ENCODE results near the gene NADSYN1. TPM values are rescaled to one million over a fixed set of nuclear protein-coding genes. Genes with fewer than 3 reads are reported as not detected.

Gene NADSYN1
- total RNA-seq, 1 donor from 2014 or later, result 72.8 TPM

GRCh38 chr11:71548716-71549151, 95.7 kb downstream of the NADSYN1 start:
- H3K4me3 ChIP-seq (ENCODE audit: low read depth, low read length), result no peak overlapping the region
- no peak for TF ChIP-seq CTCF (conservative IDR thresholded peaks at IDR 0.05; ENCODE audit: low read depth, low read length)
- DNase-seq (ENCODE audit: low read depth), result no peak

Other genes with a start within 250 kb of the NADSYN1 start
- 9.5 and 10.9 TPM in 2 replicates for gene SHANK2, start 200.6 kb upstream of the NADSYN1 start, total RNA-seq
- gene DHCR7, start 4.8 kb upstream of the NADSYN1 start, total RNA-seq, result 32.3 and 124 TPM in 2 replicates
- gene KRTAP5-7, start 74.1 kb downstream of the NADSYN1 start, total RNA-seq, result not detected in 2 replicates
- gene KRTAP5-8, start 84.8 kb downstream of the NADSYN1 start, total RNA-seq, result not detected in 2 replicates
- not detected in 2 replicates for gene KRTAP5-9, start 95.2 kb downstream of the NADSYN1 start, total RNA-seq
- gene KRTAP5-10, start 112.4 kb downstream of the NADSYN1 start, total RNA-seq, result not detected in 2 replicates
- gene KRTAP5-11, start 129.7 kb downstream of the NADSYN1 start, total RNA-seq, result not detected in 2 replicates